ENCODE measurements around the gene IFIT1B.
"Not testable (repeated sequence)": the region's sequence is repeated elsewhere in the genome, so short reads cannot be mapped to it uniquely, and the experiment has no call there.

Gene IFIT1B

GRCh38 chr10:89377705-89378637, at the start of gene IFIT1B:
Gene IFIT1B (plus strand): TSS chr10:89378056. CDS start chr10:89378136, 80 bp downstream.
- DNase-seq: no peak

GRCh38 chr10:89329151-89329550, 48.7 kb upstream of the IFIT1B start:
- no peak for DNase-seq

GRCh38 chr10:89330014-89330413, 47.8 kb upstream of the IFIT1B start:
- not testable (repeated sequence) for DNase-seq

GRCh38 chr10:89330537-89331212, 47.2 kb upstream of the IFIT1B start:
- no peak for DNase-seq

GRCh38 chr10:89331487-89332122, 46.3 kb upstream of the IFIT1B start:
- not testable (repeated sequence) for DNase-seq

- DNase-seq: peak; percentile 35
Measured at GRCh38 chr10:89332123-89332633, 45.7 kb upstream of the IFIT1B start.

GRCh38 chr10:89335226-89335625, 42.6 kb upstream of the IFIT1B start:
- no peak for DNase-seq

- DNase-seq: no peak
Measured at GRCh38 chr10:89336241-89336640, 41.6 kb upstream of the IFIT1B start.

GRCh38 chr10:89337484-89337883, 40.4 kb upstream of the IFIT1B start:
- DNase-seq: peak; percentile 55

GRCh38 chr10:89338713-89339112, 39.1 kb upstream of the IFIT1B start:
- DNase-seq: no peak

GRCh38 chr10:89339875-89340274, 38.0 kb upstream of the IFIT1B start:
- DNase-seq: no peak

GRCh38 chr10:89341649-89342048, 36.2 kb upstream of the IFIT1B start:
- DNase-seq: no peak

- no peak for DNase-seq
Measured at GRCh38 chr10:89342206-89342958, 35.5 kb upstream of the IFIT1B start.

- DNase-seq: no peak
Measured at GRCh38 chr10:89343089-89343767, 34.6 kb upstream of the IFIT1B start.

- no peak for DNase-seq
Measured at GRCh38 chr10:89344156-89344555, 33.7 kb upstream of the IFIT1B start.

- no peak for DNase-seq
Measured at GRCh38 chr10:89345367-89346000, 32.4 kb upstream of the IFIT1B start.

GRCh38 chr10:89346405-89347254, 31.2 kb upstream of the IFIT1B start:
- no peak for DNase-seq

GRCh38 chr10:89347701-89348457, 30.0 kb upstream of the IFIT1B start:
- no peak for DNase-seq

GRCh38 chr10:89348481-89348880, 29.4 kb upstream of the IFIT1B start:
- DNase-seq: no peak

GRCh38 chr10:89348975-89349374, 28.9 kb upstream of the IFIT1B start:
- DNase-seq: no peak
